ENCODE results near the gene STARD3. TPM values are rescaled to one million over a fixed set of nuclear protein-coding genes. Genes with fewer than 3 reads are reported as not detected.

Gene STARD3
- total and polyA plus RNA-seq, 2 donors from 2014 or later, result 32.1 to 47.6 TPM

- Histone ChIP-seq H3K4me1 (ENCODE audit: control insufficient read depth in 2 of 3, insufficient read depth in 2 of 3, low read depth in 1 of 3, low read length in 3 of 3) (peaks cover 0 to 11% (median 0%) of the 10 kb centered on the region in 3 donors), H3K9me3 (ENCODE audit: control insufficient read depth in 2 of 3, insufficient read depth in 1 of 3, low read length in 3 of 3) (no peaks in the 10 kb centered on the region), H3K9ac (ENCODE audit: low read length in 3 of 3) (no peak overlapping the region), H3K4me3 (ENCODE audit: low read length in 3 of 3) (no peak overlapping the region), H3K36me3 (ENCODE audit: control insufficient read depth in 2 of 3, insufficient read depth in 3 of 3, low read length in 3 of 3) (no peaks in the 10 kb centered on the region), H3K27ac (ENCODE audit: low read depth in 2 of 2, low read length in 2 of 2) (no peak overlapping the region), H3K27me3 (ENCODE audit: control insufficient read depth, insufficient read depth, low read length) (peaks cover 66% of the 10 kb centered on the region)
- TF ChIP-seq CTCF (IDR thresholded peaks at IDR 0.05; ENCODE audit: borderline replicate concordance, extremely low read depth, insufficient read depth), result no peak
- no peak for FAIRE-seq
- intact Hi-C loops (cut with DNase I), result no loop called here
- DNase-seq, result no peak
These were observed 34.2 kb upstream of the STARD3 start for GRCh38 chr17:39602533-39603303.

- Histone ChIP-seq H3K4me1 (ENCODE audit: control insufficient read depth in 2 of 3, insufficient read depth in 2 of 3, low read depth in 1 of 3, low read length in 3 of 3) (peaks cover 0 to 11% (median 0%) of the 10 kb centered on the region in 3 donors), H3K27ac (ENCODE audit: low read depth in 2 of 2, low read length in 2 of 2) (no peak overlapping the region), H3K4me3 (ENCODE audit: low read length in 3 of 3) (no peak overlapping the region), H3K27me3 (ENCODE audit: control insufficient read depth, insufficient read depth, low read length) (peaks cover 64% of the 10 kb centered on the region), H3K36me3 (ENCODE audit: control insufficient read depth in 2 of 3, insufficient read depth in 3 of 3, low read length in 3 of 3) (no peaks in the 10 kb centered on the region), H3K9me3 (ENCODE audit: control insufficient read depth in 2 of 3, insufficient read depth in 1 of 3, low read length in 3 of 3) (no peaks in the 10 kb centered on the region), H3K9ac (ENCODE audit: low read length in 3 of 3) (no peak overlapping the region)
- TF ChIP-seq CTCF (IDR thresholded peaks at IDR 0.05; ENCODE audit: borderline replicate concordance, extremely low read depth, insufficient read depth), result no peak
- intact Hi-C loops (cut with DNase I), result no loop called here
- FAIRE-seq (no peak), DNase-seq (no peak)
These were observed 33.5 kb upstream of the STARD3 start for GRCh38 chr17:39603304-39604016.

GRCh38 chr17:39604911-39605491, 31.9 kb upstream of the STARD3 start:
- Histone ChIP-seq H3K27me3 (ENCODE audit: control insufficient read depth, insufficient read depth, low read length) (peaks cover 69% of the 10 kb centered on the region), H3K4me3 (ENCODE audit: low read length in 3 of 3) (no peak overlapping the region), H3K9me3 (ENCODE audit: control insufficient read depth in 2 of 3, insufficient read depth in 1 of 3, low read length in 3 of 3) (no peaks in the 10 kb centered on the region), H3K9ac (ENCODE audit: low read length in 3 of 3) (no peak overlapping the region), H3K4me1 (ENCODE audit: control insufficient read depth in 2 of 3, insufficient read depth in 2 of 3, low read depth in 1 of 3, low read length in 3 of 3) (peaks cover 0 to 11% (median 0%) of the 10 kb centered on the region in 3 donors), H3K27ac (ENCODE audit: low read depth in 2 of 2, low read length in 2 of 2) (no peak overlapping the region), H3K36me3 (ENCODE audit: control insufficient read depth in 2 of 3, insufficient read depth in 3 of 3, low read length in 3 of 3) (no peaks in the 10 kb centered on the region)
- FAIRE-seq, result no peak
- no peak for TF ChIP-seq CTCF (IDR thresholded peaks at IDR 0.05; ENCODE audit: borderline replicate concordance, extremely low read depth, insufficient read depth)
- intact Hi-C loops (cut with DNase I), result no loop called here
- peak in 1 of 5 donors; percentile 41 for DNase-seq

Measured in kidney (tissue), 14 donors.